Peyer's patch (tissue), 4 donors: ENCODE results near the gene ZHX3.

Experiments
- POLR2A ChIP-seq, 2 donors: fragments of 450-650 bp; IDR thresholded peaks; one replicate each; pipeline ENCODE4 v1.5.1; 2017; ENCODE audit warnings: antibody characterized with exemption in 2 of 2, mild to moderate bottlenecking in 2 of 2, moderate library complexity in 2 of 2
- TF ChIP-seq, protein P1 (sequence below), 6 experiments: fragments of 450-650 bp in 4 of 6; fragments of 200-600 bp in 2 of 6; sonication (generic) in 1 of 6; IDR thresholded peaks; one replicate each; pipeline ENCODE4 v1.5.1; 2017 to 2019; ENCODE audit warnings: antibody characterized with exemption in 6 of 6, mild to moderate bottlenecking in 3 of 6, moderate library complexity in 1 of 6

DNA sequence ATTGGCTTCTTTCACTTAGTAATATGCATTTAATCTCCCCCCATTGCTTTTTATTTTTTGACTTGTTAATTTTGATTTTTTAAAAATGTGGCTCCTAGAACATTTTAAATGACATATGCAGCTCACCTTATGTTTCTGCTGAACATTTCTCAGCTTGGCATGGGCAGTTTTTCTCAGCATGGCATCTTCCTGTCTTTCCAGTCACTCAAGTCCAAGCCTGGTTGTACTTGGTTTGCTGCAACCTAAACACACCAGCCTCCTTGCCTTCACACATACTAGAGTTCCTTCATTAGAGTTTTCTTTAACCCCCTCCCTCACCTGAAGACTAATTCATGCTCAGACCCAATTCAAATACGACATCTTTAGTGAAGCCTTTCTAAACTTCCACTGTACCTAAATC lies 86.4 kb downstream of the ZHX3 start:
- TF ChIP-seq, protein P1, sequence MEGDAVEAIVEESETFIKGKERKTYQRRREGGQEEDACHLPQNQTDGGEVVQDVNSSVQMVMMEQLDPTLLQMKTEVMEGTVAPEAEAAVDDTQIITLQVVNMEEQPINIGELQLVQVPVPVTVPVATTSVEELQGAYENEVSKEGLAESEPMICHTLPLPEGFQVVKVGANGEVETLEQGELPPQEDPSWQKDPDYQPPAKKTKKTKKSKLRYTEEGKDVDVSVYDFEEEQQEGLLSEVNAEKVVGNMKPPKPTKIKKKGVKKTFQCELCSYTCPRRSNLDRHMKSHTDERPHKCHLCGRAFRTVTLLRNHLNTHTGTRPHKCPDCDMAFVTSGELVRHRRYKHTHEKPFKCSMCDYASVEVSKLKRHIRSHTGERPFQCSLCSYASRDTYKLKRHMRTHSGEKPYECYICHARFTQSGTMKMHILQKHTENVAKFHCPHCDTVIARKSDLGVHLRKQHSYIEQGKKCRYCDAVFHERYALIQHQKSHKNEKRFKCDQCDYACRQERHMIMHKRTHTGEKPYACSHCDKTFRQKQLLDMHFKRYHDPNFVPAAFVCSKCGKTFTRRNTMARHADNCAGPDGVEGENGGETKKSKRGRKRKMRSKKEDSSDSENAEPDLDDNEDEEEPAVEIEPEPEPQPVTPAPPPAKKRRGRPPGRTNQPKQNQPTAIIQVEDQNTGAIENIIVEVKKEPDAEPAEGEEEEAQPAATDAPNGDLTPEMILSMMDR (IDR thresholded peaks at IDR 0.05), result no peak
- no peak for TF ChIP-seq POLR2A (IDR thresholded peaks at IDR 0.05)
